Neural cell (in vitro differentiated cells): ENCODE measurements around the gene OAT. TPM values are rescaled to one million over a fixed set of nuclear protein-coding genes. Genes with fewer than 3 reads are reported as not detected.

Source experiments
- H2AFZ ChIP-seq: fragments of 200-600, 300-800 bp; sonication (generic), shearing (Covaris generic); 2 replicates; pipeline ENCODE4 v1.6.0; 2014; ENCODE audit warnings: low read depth, mild to moderate bottlenecking, antibody characterized with exemption, low read length, moderate library complexity
- H3F3A ChIP-seq: fragments of 200-600 bp; shearing (Covaris generic); 2 replicates; pipeline ENCODE4 v1.6.1; 2016; ENCODE audit warnings: mild to moderate bottlenecking, moderate library complexity, mixed read lengths, antibody characterized with exemption, low read length; ENCODE audit not compliant: insufficient read depth, poor library complexity, severe bottlenecking
- H3K27ac ChIP-seq: fragments of 200-600, 300-800 bp; sonication (generic), shearing (Covaris generic); 2 replicates; pipeline ENCODE4 v1.5.1; 2014; ENCODE audit warnings: mild to moderate bottlenecking, low read length, moderate library complexity
- H3K27me3 ChIP-seq: fragments of 300-800, 200-600 bp; sonication (generic), shearing (Covaris generic); 2 replicates; pipeline ENCODE4 v1.6.0; 2014; ENCODE audit warnings: mild to moderate bottlenecking, low read depth, low read length, moderate library complexity; ENCODE audit not compliant: insufficient read depth
- H3K36me3 ChIP-seq: fragments of 300-800, 200-600 bp; sonication (generic), shearing (Covaris generic); 2 replicates; pipeline ENCODE4 v1.5.1; 2014; ENCODE audit warnings: mild to moderate bottlenecking, antibody characterized with exemption, low read length, moderate library complexity; ENCODE audit not compliant: insufficient read depth
- H3K4me2 ChIP-seq: fragments of 300-800, 200-600 bp; sonication (generic), shearing (Covaris generic); 2 replicates; pipeline ENCODE4 v1.6.0; 2014; ENCODE audit warnings: mild to moderate bottlenecking, low read length
- H3K4me3 ChIP-seq: fragments of 300-800, 200-600 bp; sonication (generic), shearing (Covaris generic); 2 replicates; pipeline ENCODE4 v1.5.1; 2014; ENCODE audit warnings: mild to moderate bottlenecking, low read length, moderate library complexity
- H3K79me2 ChIP-seq: fragments of 200-600 bp; shearing (Covaris generic); replicated peaks from 2 replicates; pipeline ENCODE4 v1.6.0; 2014; ENCODE audit warnings: mild to moderate bottlenecking, low read length, moderate library complexity; ENCODE audit not compliant: insufficient read depth
- H3K9ac ChIP-seq: fragments of 300-800, 200-600 bp; sonication (generic), shearing (Covaris generic); 2 replicates; pipeline ENCODE4 v1.6.1; 2016; ENCODE audit warnings: mild to moderate bottlenecking, low read length, mixed read lengths
- H3K9me2 ChIP-seq: fragments of 200-600 bp; shearing (Covaris generic); 2 replicates; pipeline ENCODE4 v1.6.1; 2016; ENCODE audit warnings: mild to moderate bottlenecking, low read length, mixed read lengths; ENCODE audit not compliant: insufficient read depth
- H3K9me3 ChIP-seq: fragments of 200-600, 300-800 bp; sonication (generic), shearing (Covaris generic); 2 replicates; pipeline ENCODE4 v1.6.1; 2016; ENCODE audit warnings: mild to moderate bottlenecking, mixed run types, low read length, moderate library complexity, mixed read lengths
- H4K20me1 ChIP-seq: fragments of 200-600 bp; shearing (Covaris generic); 2 replicates; pipeline ENCODE4 v1.6.1; 2016; ENCODE audit warnings: mild to moderate bottlenecking, mixed run types; ENCODE audit not compliant: insufficient read depth
- EP300 ChIP-seq: fragments of 450-650 bp; conservative IDR thresholded peaks from 2 replicates; pipeline ENCODE4 v1.6.1; 2014; ENCODE audit warnings: antibody characterized with exemption, mild to moderate bottlenecking, moderate library complexity; ENCODE audit not compliant: poor library complexity, severe bottlenecking
- EZH2 ChIP-seq: fragments of 200-600, 300-800 bp; shearing (Covaris generic), sonication (generic); IDR thresholded peaks from 2 replicates; pipeline ENCODE4 v1.6.1; 2014; ENCODE audit warnings: antibody characterized with exemption, low read length, borderline replicate concordance, mild to moderate bottlenecking; ENCODE audit not compliant: insufficient read depth, poor library complexity, severe bottlenecking
- MXI1 ChIP-seq: fragments of 450-650 bp; conservative IDR thresholded peaks from 2 replicates; pipeline ENCODE4 v1.6.1; 2014; ENCODE audit warnings: antibody characterized with exemption, mild to moderate bottlenecking; ENCODE audit not compliant: poor library complexity, severe bottlenecking
- POLR2AphosphoS5 ChIP-seq: IDR thresholded peaks from 2 replicates; pipeline ENCODE4 v1.6.1; 2012
- RAD21 ChIP-seq: fragments of 450-650 bp; conservative IDR thresholded peaks from 2 replicates; pipeline ENCODE4 v1.6.1; 2014; ENCODE audit warnings: antibody characterized with exemption, mild to moderate bottlenecking, moderate library complexity
- REST ChIP-seq: IDR thresholded peaks from 2 replicates; pipeline ENCODE4 v1.6.1; 2012; ENCODE audit warnings: borderline replicate concordance
- SMC3 ChIP-seq: fragments of 450-650 bp; conservative IDR thresholded peaks from 2 replicates; pipeline ENCODE4 v1.6.1; 2014; ENCODE audit warnings: antibody characterized with exemption, mild to moderate bottlenecking, moderate library complexity; ENCODE audit not compliant: poor library complexity
- TAF1 ChIP-seq: IDR thresholded peaks from 2 replicates; pipeline ENCODE4 v1.6.1; 2012; ENCODE audit warnings: low read depth
- polyA plus RNA-seq: library from polyadenylated mRNA; depleted of rRNA; stranded (reverse); fragments of >200 nt; gene quantifications from 2 replicates; pipeline ENCODE4 v1.2.3, GENCODE V29; 2014
- TF ChIP-seq, protein P1 (sequence below): fragments of 450-650 bp; IDR thresholded peaks from 2 replicates; pipeline ENCODE4 v1.5.1; 2014; ENCODE audit warnings: antibody characterized with exemption, mild to moderate bottlenecking, moderate library complexity; ENCODE audit not compliant: poor library complexity, severe bottlenecking

OAT gene
- polyA plus RNA-seq, 1 donor from 2014 or later = 132 TPM

- no peak overlapping the region for H3K4me2 ChIP-seq
- H2AFZ ChIP-seq = no peak overlapping the region
- TF ChIP-seq RAD21 (no peak), REST (no peak), EP300 (no peak), EZH2 (no peak), TAF1 (no peak), MXI1 (no peak), POLR2AphosphoS5 (no peak), SMC3 (no peak)
- TF ChIP-seq, protein P1, sequence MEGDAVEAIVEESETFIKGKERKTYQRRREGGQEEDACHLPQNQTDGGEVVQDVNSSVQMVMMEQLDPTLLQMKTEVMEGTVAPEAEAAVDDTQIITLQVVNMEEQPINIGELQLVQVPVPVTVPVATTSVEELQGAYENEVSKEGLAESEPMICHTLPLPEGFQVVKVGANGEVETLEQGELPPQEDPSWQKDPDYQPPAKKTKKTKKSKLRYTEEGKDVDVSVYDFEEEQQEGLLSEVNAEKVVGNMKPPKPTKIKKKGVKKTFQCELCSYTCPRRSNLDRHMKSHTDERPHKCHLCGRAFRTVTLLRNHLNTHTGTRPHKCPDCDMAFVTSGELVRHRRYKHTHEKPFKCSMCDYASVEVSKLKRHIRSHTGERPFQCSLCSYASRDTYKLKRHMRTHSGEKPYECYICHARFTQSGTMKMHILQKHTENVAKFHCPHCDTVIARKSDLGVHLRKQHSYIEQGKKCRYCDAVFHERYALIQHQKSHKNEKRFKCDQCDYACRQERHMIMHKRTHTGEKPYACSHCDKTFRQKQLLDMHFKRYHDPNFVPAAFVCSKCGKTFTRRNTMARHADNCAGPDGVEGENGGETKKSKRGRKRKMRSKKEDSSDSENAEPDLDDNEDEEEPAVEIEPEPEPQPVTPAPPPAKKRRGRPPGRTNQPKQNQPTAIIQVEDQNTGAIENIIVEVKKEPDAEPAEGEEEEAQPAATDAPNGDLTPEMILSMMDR = no peak
- H3K27me3 ChIP-seq = peaks cover 8% of the 10 kb centered on the region
- no peaks in the 10 kb centered on the region for H3K9me3 ChIP-seq
- H3K36me3 ChIP-seq = no peaks in the 10 kb centered on the region
- no peak overlapping the region for H3K27ac ChIP-seq
- no peak overlapping the region for H3K9ac ChIP-seq
- H3K4me3 ChIP-seq = no peak overlapping the region
- H3K79me2 ChIP-seq = peaks cover 4% of the 10 kb centered on the region
- H3F3A ChIP-seq = no peaks in the 10 kb centered on the region
- no peaks in the 10 kb centered on the region for H3K9me2 ChIP-seq
- H4K20me1 ChIP-seq = no peaks in the 10 kb centered on the region
Measured at GRCh38 chr10:124422742-124423141, 4.0 kb upstream of the OAT start.

- Histone ChIP-seq H3F3A (no peaks in the 10 kb centered on the region), H3K9me2 (no peaks in the 10 kb centered on the region), H2AFZ (no peak overlapping the region), H3K27ac (no peak overlapping the region), H3K79me2 (peaks cover 22% of the 10 kb centered on the region), H4K20me1 (no peaks in the 10 kb centered on the region), H3K36me3 (no peaks in the 10 kb centered on the region), H3K27me3 (peaks cover 8% of the 10 kb centered on the region), H3K9ac (no peak overlapping the region), H3K4me3 (no peak overlapping the region), H3K9me3 (no peaks in the 10 kb centered on the region), H3K4me2 (no peak overlapping the region)
- no peak for TF ChIP-seq POLR2AphosphoS5
- no peak for TF ChIP-seq EP300
- TF ChIP-seq EZH2 = no peak
- no peak for TF ChIP-seq REST
- TF ChIP-seq TAF1 = no peak
- TF ChIP-seq, protein P1 = no peak
- no peak for TF ChIP-seq RAD21
- TF ChIP-seq MXI1 = no peak
Measured at GRCh38 chr10:124420254-124420653, 1.5 kb upstream of the OAT start.
